Upper lobe of left lung (tissue), 6 donors: Measurements from ENCODE around the gene ADAMTS13. TPM values are rescaled to one million over a fixed set of nuclear protein-coding genes. Genes with fewer than 3 reads are reported as not detected.

Source experiments
- ATAC-seq, 2 donors: fragments of 200-7000 bp; cut with Tn5 transposase; one replicate each; pipeline ENCODE4 v1.9.1; 2022; ENCODE audit warnings: mild to moderate bottlenecking in 2 of 2, moderate library complexity in 2 of 2; ENCODE audit not compliant: low FRiP score in 2 of 2
- DNase-seq, 2 donors: peaks; one replicate each; pipeline ENCODE4 v3.0.0-alpha.2; 2019 to 2020
- H3K27ac ChIP-seq, 4 donors: fragments of 200-600 bp; sonication (generic); one replicate each; pipeline ENCODE4 v1.5.1; 2016 to 2019
- H3K27me3 ChIP-seq, 4 donors: fragments of 200-600 bp; sonication (generic); one replicate each; pipeline ENCODE4 v1.5.1; 2017 to 2019
- H3K36me3 ChIP-seq, 4 donors: fragments of 200-600 bp; sonication (generic); one replicate each; pipeline ENCODE4 v1.5.1; 2016 to 2019
- H3K4me1 ChIP-seq, 4 donors: fragments of 200-600 bp; sonication (generic); one replicate each; pipeline ENCODE4 v1.5.1; 2018 to 2019
- H3K4me3 ChIP-seq, 4 donors: fragments of 200-600 bp; sonication (generic); one replicate each; pipeline ENCODE4 v1.5.1; 2017 to 2019; ENCODE audit warnings: mild to moderate bottlenecking in 2 of 4, moderate library complexity in 1 of 4
- H3K9me3 ChIP-seq, 4 donors: fragments of 200-600 bp; sonication (generic); one replicate each; pipeline ENCODE4 v1.5.1; 2018 to 2019
- CTCF ChIP-seq, 6 experiments: fragments of 450-650 bp in 4 of 6; fragments of 200-600 bp in 2 of 6; sonication (generic) in 2 of 6; IDR thresholded peaks; one replicate each; pipeline ENCODE4 v1.5.1; 2016 to 2019; ENCODE audit warnings: antibody characterized with exemption in 6 of 6
- EP300 ChIP-seq, 4 donors: sonication (generic); formaldehyde crosslinking; IDR thresholded peaks; one replicate each; pipeline ENCODE4 v1.5.1; 2017; ENCODE audit warnings: antibody characterized with exemption in 4 of 4, control low read depth in 2 of 4
- POLR2A ChIP-seq, 4 donors: fragments of 450-650 bp; IDR thresholded peaks; one replicate each; pipeline ENCODE4 v1.5.1; 2016 to 2017; ENCODE audit warnings: antibody characterized with exemption in 4 of 4, mild to moderate bottlenecking in 2 of 4
- POLR2AphosphoS5 ChIP-seq, 2 donors: sonication (generic); formaldehyde crosslinking; IDR thresholded peaks; one replicate each; pipeline ENCODE4 v1.5.1; 2017; ENCODE audit warnings: antibody characterized with exemption in 2 of 2
- WGBS, 2 donors: methylation state at CpG; one replicate each; pipeline ENCODE4 v1.1.5; 2017 to 2018; 5-methylcytosine and 5-hydroxymethylcytosine counted together
- total RNA-seq, 6 donors: library from RNA; depleted of rRNA in 4 of 6; stranded (reverse); fragments of >200 nt in 4 of 6; gene quantifications; one replicate each; pipeline versions ENCODE4 v1.1.0 to v1.2.1, GENCODE V29; 2016 to 2021
- donor health status: DM: no; HTN: no; CAD: no; lungs with moderate emphysema.
- donor health status: DM: no; HTN: yes; CAD: no; lungs with severe emphysema.

The ADAMTS13 gene
- total RNA-seq, 6 donors from 2014 or later, result 1.4 to 9.4 (median 2.5) TPM

- TF ChIP-seq EP300 (IDR thresholded peaks at IDR 0.05) (no peak), CTCF (IDR thresholded peaks at IDR 0.05) (no peak), POLR2AphosphoS5 (IDR thresholded peaks at IDR 0.05) (no peak), POLR2A (IDR thresholded peaks at IDR 0.05) (no peak)
- ATAC-seq, result no peak
These were observed 73.4 kb downstream of the ADAMTS13 start for GRCh38 chr9:133495327-133496293.

GRCh38 chr9:133496861-133497842 is 75.0 kb downstream of the ADAMTS13 start:
- peaks cover 5 to 13% (median 9%) of the 10 kb centered on the region in 4 donors for H3K4me1 ChIP-seq
- 68 to 79% methylated on average over 14 to 32 of the region's 35 CpGs for WGBS, 2 donors
- H3K9me3 ChIP-seq, result peaks cover 5 to 10% (median 9%) of the 10 kb centered on the region in 4 donors
- TF ChIP-seq EP300 (IDR thresholded peaks at IDR 0.05) (no peak), CTCF (IDR thresholded peaks at IDR 0.05) (no peak), POLR2AphosphoS5 (IDR thresholded peaks at IDR 0.05) (no peak), POLR2A (IDR thresholded peaks at IDR 0.05) (no peak)
- H3K27ac ChIP-seq, result peak overlapping the region in 2 of 4 donors; percentile 35
- ATAC-seq (no peak), DNase-seq (peak in 1 of 2 donors; percentile 68)
- H3K4me3 ChIP-seq, result no peak overlapping the region
- no peaks in the 10 kb centered on the region for H3K36me3 ChIP-seq
- H3K27me3 ChIP-seq, result no peaks in the 10 kb centered on the region

More at GRCh38 chr9:133495327-133496293, 73.4 kb downstream of the ADAMTS13 start:
- H3K27ac ChIP-seq, result no peak overlapping the region
- no peaks in the 10 kb centered on the region for H3K9me3 ChIP-seq
- H3K36me3 ChIP-seq, result no peaks in the 10 kb centered on the region
- no peaks in the 10 kb centered on the region for H3K27me3 ChIP-seq
- no peak overlapping the region for H3K4me3 ChIP-seq
- no peak for DNase-seq
- H3K4me1 ChIP-seq, result peaks cover 5 to 22% (median 15%) of the 10 kb centered on the region in 4 donors
- 92 to 95% methylated on average over 24 of the region's 24 CpGs for WGBS, 2 donors

GRCh38 chr9:133499132-133499891 is 77.1 kb downstream of the ADAMTS13 start:
- Histone ChIP-seq H3K4me3 (no peak overlapping the region), H3K9me3 (peaks cover 8 to 15% (median 14%) of the 10 kb centered on the region in 4 donors), H3K27ac (peak overlapping the region; percentile 22 to 72 (median 62)), H3K36me3 (no peaks in the 10 kb centered on the region), H3K4me1 (peaks cover 0 to 9% (median 5%) of the 10 kb centered on the region in 4 donors), H3K27me3 (no peaks in the 10 kb centered on the region)
- DNase-seq, result peak; percentile 38 to 70
- peak; percentile 54 to 69 for ATAC-seq
- TF ChIP-seq CTCF (IDR thresholded peaks at IDR 0.05) (peak in 1 of 6 experiments; percentile 13), POLR2A (IDR thresholded peaks at IDR 0.05) (no peak), EP300 (IDR thresholded peaks at IDR 0.05) (peak; percentile 77 to 95 (median 84)), POLR2AphosphoS5 (IDR thresholded peaks at IDR 0.05) (peak; percentile 86 to 87)
- WGBS, 2 donors, result 59 to 73% methylated on average over 3 to 19 of the region's 19 CpGs

- H3K4me1 ChIP-seq, result peaks cover 0 to 9% (median 5%) of the 10 kb centered on the region in 4 donors
- no peak for DNase-seq
- ATAC-seq, result no peak
- H3K27ac ChIP-seq, result peak overlapping the region; percentile 22 to 72 (median 62)
- TF ChIP-seq POLR2A (IDR thresholded peaks at IDR 0.05) (no peak), EP300 (IDR thresholded peaks at IDR 0.05) (no peak), CTCF (IDR thresholded peaks at IDR 0.05) (no peak), POLR2AphosphoS5 (IDR thresholded peaks at IDR 0.05) (no peak)
- no peak overlapping the region for H3K4me3 ChIP-seq
- no peaks in the 10 kb centered on the region for H3K27me3 ChIP-seq
- no peaks in the 10 kb centered on the region for H3K36me3 ChIP-seq
- H3K9me3 ChIP-seq, result peaks cover 8 to 15% (median 14%) of the 10 kb centered on the region in 4 donors
- 79 to 88% methylated on average over 5 to 12 of the region's 12 CpGs for WGBS, 2 donors
These were observed 77.7 kb downstream of the ADAMTS13 start for GRCh38 chr9:133499892-133500270.
